Fibroblast of the aortic adventitia (primary cell): ENCODE results near the gene MAN1C1. TPM values are rescaled to one million over a fixed set of nuclear protein-coding genes. Genes with fewer than 3 reads are reported as not detected.

Experiments used
- DNase-seq: peaks from one replicate; pipeline ENCODE4 v3.0.0-alpha.2; 2010; ENCODE audit warnings: low read depth
- H3K4me3 ChIP-seq: 2 replicates; pipeline ENCODE4 v1.5.1; 2011; ENCODE audit warnings: low read depth, mild to moderate bottlenecking, control low read depth, low read length, moderate library complexity
- CTCF ChIP-seq: IDR thresholded peaks from 2 replicates; pipeline ENCODE4 v1.5.1; 2011; ENCODE audit warnings: mild to moderate bottlenecking, low read length, control low read depth, inconsistent platforms; ENCODE audit not compliant: insufficient read depth
- total RNA-seq: library from RNA; depleted of rRNA; stranded (reverse); fragments of >200 nt; gene quantifications from 2 replicates; pipeline ENCODE4 v1.2.3, GENCODE V29; 2012; ENCODE audit warnings: low replicate concordance

Gene MAN1C1
- total RNA-seq, 1 donor: 6.6 TPM

DNA sequence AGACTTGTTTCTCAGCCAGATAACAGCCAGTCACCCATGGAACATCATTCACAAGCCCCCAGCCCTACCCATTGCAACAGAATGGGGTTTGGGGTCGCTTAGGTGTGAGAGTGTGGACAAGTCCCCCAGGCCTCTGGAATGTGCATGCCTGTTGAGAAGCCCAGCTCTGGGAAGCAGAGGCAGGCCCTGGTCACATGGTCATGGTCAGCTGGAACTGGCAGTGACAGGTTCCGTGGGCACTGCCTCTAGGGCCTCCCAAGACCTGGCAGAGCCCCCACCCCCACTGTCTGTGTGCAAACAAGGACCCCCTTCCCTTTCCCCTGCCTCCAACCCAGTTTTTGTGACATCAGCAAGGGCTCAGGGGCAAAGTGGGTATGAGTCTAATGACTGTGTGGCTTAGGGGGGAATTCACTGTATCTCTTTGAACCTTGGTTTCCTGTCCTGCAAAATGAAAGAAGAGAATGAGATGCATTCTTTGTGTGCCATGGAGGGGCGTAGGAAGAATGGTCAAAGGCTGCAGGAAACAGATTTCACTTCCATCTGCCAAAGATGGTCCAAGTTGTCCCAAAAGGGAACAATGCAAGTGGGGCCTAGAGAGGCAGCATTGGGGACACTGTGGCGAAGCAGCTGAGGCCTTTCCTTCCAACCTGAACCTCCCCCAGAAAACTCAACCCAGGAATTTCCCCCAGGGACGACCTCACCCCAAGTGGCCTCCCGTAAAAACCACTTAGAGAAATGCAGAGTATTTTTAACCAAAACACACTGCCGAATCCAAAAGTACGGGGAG is 148.7 kb downstream of the MAN1C1 start:
- no peak overlapping the region for H3K4me3 ChIP-seq
- no peak for TF ChIP-seq CTCF
- no peak for DNase-seq

DNA sequence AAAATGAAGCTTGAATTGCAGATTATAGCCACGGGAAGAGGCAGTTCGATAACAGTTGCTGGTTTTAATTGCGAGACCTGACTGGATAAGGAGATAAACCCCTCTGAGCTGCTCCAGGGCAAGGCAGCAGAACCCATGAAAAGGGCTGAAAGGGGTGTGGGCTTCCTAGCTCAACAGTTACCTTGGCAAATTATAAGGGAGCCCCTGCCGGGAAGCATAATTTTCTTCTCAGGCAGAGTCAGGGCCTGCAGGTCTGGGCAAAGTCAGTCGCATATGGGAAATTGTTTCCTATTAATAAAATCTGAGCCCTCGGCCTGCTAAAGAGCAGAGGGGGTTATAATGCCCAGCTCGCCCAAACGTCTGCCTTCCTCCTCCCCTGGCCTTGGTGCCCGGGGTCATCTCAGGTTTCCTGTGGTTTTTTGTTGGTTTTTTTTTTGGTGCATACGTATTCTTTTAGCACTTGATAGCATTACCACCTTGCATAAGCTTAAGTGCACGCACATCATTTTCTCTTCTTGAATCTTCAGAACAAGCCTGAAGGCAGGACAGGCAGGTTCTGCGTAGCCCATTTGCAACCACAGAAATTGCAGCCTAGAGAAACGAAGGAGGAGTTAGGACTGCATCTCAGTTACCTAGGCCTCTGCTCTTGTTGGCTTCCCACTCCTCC is 149.5 kb downstream of the MAN1C1 start:
- H3K4me3 ChIP-seq: no peak overlapping the region
- no peak for TF ChIP-seq CTCF
- DNase-seq: no peak

DNA sequence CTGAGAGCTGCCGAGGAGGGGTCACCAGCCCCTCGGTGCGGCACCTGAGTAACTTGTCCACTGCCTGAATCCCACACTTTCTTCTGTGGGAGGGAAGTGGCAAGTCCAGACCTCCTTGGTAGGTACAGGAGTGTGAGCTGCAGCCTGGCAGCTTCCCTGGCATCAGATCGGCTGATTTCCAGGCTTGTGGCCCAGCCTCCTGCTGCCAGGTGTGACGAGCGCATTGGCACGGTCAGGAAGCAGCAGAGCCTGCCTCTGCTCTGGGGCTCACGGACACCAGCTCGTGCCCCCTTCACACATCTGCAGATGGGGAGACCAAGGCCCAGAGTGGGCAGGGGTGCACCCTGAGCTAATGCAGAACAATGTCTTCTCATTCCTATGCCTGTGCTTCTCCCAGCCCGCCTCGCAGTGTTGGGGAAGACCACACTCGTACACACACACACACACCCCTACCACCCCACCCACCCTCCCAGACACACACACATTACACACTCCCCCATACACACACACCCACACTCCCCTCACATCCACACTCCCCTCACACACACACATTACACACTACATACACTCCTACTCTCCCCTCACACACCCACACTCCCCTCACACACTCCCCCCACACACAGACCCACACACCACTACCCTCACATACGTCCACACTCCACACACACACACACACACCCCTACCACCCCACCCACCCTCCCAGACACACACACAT is 150.3 kb downstream of the MAN1C1 start:
- no peak for TF ChIP-seq CTCF
- DNase-seq: no peak
- H3K4me3 ChIP-seq: no peak overlapping the region

DNA sequence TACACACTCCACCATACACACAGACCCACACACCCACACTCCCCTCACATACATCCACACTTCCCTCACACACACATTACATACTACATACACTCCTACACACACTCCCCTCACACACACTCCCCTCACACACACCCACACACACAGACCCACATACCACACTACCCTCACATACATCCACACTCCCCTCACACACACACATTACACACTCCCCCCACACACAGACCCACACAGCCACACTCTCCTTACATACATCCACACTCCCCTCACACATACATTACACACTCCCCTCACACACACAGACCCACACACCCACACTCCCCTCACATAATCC is 150.8 kb downstream of the MAN1C1 start:
- no peak overlapping the region for H3K4me3 ChIP-seq
- TF ChIP-seq CTCF: no peak
- DNase-seq: no peak

GRCh38 chr1:25768999-25769398 is 152.4 kb downstream of the MAN1C1 start:
- TF ChIP-seq CTCF: no peak
- DNase-seq: no peak
- no peak overlapping the region for H3K4me3 ChIP-seq

DNA sequence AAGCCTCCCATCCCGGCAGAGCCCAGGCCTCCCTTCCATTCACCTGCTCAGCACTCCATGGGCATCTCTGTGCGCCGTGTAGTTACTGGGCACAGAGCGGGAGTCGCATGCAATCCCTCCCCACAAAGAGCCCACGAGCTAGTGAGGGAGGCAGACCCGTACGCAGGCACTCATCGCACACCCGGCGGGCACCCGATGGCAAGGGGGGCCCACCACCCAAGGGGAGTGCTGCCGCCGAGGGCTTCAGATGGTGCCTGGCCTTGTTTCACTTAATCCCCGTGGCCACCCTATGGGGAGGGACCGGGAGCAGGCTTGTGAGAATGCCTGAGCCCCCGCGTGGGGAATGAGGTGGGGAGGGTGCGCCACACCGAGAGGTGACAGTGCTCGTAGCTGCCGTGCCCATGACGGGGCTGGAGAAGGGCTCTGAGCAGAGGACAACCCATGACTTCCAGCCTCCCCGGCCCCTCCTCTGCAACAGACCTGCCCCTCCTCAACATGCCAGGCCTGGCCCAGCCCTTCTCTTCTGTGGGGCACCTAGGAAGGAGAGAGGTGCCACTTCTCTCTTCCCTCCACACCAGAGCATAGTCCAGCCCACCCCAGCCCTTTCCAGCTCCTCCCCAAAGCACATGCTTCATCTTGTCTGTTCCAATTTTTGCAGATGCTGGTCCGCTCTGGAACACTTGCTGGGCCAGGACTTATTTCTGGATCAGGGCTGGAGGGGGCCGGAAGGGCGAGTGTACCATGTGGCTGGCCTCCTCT is 153.2 kb downstream of the MAN1C1 start:
- TF ChIP-seq CTCF: no peak
- DNase-seq: no peak
- H3K4me3 ChIP-seq: no peak overlapping the region
